Measurements from ENCODE around the gene TOP3B.
A peak's percentile ranks its signal among the peaks of the same experiment; 100 is the strongest.

Gene TOP3B

GRCh38 chr22:21975854-21976345, 6.7 kb downstream of the TOP3B start:
- no peak for DNase-seq

GRCh38 chr22:21975273-21975672, 7.3 kb downstream of the TOP3B start:
- DNase-seq: no peak

DNA sequence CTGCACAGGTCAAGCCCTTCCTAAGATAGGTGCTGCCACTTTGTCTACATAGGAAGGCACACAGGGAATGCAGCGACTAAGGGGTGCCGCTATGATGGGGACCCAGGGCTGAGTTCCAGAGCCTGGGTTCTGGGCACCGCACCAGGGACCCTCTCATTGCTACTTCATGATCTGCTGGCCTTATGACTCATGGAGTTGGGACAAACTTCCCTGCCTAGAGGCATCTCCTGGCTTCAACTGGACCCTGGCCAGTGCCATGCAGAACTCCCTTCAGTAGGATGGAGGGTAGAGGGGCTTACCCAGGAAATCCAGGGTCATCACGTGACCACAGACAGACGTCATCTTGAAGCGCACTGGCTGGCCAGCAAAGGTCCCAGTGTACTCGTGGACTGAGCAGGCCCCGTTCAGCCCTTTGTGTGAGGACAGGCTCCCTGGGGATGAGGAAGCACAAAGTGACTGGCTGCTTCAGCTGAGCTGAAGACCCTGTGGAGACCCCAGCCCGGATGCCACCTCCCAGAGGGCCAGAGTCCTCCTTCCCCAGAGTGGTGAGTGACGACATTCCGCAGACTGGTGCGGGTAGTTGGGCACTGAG, 8.4 kb downstream of the TOP3B start:
- DNase-seq: no peak

- no peak for DNase-seq
These were observed 9.8 kb downstream of the TOP3B start for GRCh38 chr22:21972806-21973205.

GRCh38 chr22:21972293-21972779, 10.3 kb downstream of the TOP3B start:
- DNase-seq: peak; percentile 78

DNA sequence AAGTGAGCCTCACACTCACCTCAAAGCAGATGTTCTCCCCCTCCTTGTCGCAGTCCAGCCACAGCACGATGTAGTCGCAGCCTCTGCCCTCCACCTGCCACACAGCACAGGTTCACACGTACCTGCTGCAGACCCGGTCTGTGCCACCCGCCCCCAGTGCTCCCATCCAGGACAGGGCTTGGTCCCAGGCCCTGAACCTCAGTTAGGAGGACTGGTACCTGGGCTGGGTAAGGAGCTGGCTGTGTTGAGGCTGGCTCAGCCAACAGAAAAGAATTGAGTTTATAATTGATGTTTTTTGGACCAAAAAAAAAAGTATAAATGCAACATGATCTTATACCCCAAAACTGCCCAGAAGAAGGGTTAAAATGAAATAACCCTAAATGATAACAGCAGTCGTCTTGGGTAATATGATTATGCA, 10.7 kb downstream of the TOP3B start:
- DNase-seq: no peak

- no peak for DNase-seq
These were observed 11.6 kb downstream of the TOP3B start for GRCh38 chr22:21970800-21971617.

DNA sequence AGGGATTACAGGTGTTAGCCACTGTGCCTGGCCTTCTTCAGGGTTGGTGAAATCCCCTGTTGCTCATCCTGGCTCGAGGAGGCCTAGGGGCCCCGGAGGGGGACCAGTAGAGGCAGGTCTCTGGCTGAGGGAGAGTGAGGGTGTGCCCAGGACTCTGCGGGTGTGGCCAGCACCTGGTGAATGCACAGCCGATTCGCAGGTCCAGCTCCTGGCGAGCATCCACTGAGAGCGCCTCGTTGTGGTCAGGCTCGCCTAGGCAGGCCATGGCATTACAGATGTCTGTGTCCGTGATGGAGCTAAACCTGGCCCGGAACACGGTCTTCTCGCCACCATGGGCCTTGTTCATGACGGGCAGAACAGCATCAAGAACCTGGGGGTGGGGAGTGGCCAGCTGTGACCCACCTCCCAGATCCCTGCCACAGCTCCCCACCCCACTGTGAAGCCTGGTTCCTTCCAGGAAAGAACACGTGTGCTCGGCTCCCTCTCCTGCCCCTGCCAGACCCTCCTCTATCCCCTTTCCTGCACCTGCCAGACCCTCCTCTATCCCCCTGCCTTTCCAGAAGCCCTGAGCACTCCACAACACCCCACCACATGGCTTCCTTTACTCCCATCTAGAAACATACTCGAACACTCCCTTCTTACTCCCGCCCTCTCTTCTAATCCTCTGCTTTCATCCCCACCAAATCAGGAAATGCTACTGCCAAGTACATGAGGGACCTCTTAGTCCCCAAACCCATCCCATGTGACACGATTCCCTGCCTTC, 12.4 kb downstream of the TOP3B start:
- no peak for DNase-seq

GRCh38 chr22:21968452-21969129, 14.0 kb downstream of the TOP3B start:
- no peak for DNase-seq

DNA sequence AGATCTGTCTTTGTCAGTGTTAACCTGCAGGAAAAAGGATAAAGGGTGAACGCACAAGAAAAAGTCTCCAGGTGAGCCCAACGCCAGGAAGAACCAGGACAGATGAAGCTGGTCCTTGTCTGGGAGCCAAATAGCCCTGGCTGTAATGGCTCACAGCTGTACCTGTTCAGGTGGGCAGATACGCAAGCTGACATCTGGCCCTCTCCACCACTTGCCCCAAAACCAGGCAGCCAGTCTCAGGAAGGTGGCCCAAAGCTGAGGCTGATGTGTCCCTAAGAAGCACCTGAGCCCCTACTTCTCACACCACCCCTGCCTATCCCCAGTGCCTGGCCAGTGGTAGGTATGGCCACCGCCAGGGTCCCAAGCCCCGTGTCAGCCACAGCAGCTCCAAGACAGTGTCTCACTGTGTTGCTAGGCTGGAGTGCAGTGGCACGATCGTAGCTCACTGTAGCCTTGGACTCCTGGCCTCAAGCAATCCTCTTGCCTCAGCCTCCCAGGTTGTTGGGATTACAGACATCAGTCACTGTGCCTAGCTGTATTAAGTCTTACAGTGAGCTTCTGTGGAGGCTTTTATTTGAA, 14.8 kb downstream of the TOP3B start:
- DNase-seq: no peak

- no peak for DNase-seq
These were observed 15.7 kb downstream of the TOP3B start for GRCh38 chr22:21966643-21967516.

GRCh38 chr22:21965762-21966288, 16.8 kb downstream of the TOP3B start:
- no peak for DNase-seq

DNA sequence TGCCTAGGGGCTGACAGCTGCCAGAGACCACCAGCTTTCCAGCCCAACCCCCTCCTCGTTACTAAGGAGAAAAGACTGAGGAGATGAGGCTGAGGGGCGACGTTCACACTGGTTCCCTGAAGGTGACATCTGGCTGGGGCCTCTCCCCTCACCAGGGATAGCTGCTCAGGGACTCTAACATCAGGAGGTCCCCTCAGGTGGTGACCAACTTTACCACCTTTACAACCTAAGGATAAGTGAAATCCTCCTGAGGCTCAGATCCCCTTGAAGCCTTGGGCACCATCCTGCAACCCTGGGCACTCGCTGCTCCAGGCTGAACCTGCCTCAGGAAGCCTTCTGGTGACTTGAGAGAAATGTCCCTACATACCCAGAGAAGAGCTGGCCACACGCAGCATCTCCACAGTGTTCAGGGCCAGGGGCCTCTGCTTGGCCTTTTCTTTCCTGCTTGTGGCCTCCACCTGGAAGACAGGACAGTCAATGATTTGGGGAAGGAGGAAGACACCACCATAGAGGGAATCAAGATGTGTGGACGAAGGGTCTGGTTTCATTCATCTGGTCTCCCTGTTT, 17.6 kb downstream of the TOP3B start:
- no peak for DNase-seq

DNA sequence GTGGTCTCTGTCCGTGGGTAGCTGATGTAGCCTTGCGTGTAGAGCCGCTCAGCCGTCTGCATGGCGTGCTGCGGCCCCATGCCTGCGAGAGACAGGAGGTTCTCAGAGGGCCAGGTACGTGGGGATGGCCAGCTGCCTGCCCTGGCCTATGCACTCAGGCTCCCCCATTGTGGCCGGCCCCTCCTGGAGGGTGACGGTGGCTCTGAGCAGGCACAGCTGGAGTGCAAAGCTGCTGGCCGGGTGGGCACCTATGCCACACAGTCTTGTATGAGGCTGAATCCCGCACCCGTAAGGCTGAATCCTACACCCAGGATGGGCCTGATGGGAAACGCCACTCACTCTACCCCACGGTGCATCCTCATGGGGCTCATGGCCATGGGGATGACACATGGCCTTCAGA, 18.4 kb downstream of the TOP3B start:
- no peak for DNase-seq

- no peak for DNase-seq
These were observed 18.8 kb downstream of the TOP3B start for GRCh38 chr22:21963790-21964211.

GRCh38 chr22:21963286-21963685, 19.3 kb downstream of the TOP3B start:
- DNase-seq: no peak

DNA sequence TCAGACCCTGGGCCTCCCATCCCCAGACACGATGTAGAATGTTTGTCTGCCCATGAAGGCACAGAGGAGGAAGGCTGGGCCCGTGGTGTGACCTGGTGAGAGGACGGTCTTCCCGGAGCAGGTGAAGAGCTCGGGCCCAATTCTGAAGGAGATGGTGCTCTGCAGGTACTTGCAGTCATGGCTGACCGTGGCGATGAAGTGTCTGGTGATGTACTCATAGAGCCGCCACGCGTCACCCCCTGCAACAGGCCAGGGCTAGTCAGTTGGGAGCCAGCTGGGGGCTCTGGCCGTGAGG, 20.0 kb downstream of the TOP3B start:
- DNase-seq: no peak

- DNase-seq: no peak
These were observed 20.5 kb downstream of the TOP3B start for GRCh38 chr22:21961886-21962654.

DNA sequence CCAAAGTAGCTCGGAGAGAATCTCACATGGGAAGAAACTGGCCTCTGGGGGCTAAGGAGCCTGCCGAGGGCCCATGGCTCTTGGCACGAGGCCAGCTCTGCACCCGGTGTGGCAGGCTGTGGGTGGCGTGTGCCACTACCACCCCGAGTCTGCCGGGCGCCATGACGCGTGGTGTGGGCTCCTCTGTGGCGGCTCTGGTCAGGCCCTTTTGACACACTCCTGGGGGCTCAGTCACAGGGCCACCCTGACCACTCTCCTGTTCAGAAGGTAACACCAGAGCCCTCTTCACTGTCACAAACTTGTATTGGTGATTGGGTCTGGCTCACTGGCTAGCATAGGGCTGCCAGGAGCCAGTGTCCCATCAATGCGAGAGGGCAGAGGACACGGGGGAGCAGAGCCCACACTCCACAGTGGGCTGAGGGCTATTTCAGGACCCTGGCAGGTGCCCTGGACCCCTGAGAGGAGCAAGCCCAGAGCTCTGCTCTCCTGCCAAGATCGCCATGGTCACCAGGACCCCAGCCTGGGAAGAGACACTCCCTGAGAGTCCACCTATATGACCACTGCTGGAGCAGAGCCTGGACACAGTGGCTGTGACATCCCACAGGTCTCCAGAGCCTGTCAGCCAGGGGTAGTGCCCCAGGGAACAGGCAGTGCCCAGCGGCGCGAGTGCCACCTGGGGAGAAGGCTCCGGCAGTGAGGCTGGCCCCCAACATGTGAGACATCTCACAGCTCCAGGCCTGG, 21.3 kb downstream of the TOP3B start:
- no peak for DNase-seq
